Activated naive CD8-positive, alpha-beta T cell (primary cell): ENCODE data around the gene IFNA6.

ENCODE experiments used
- H3K27ac Mint-ChIP-seq: one replicate; pipeline ENCODE4 v1.8.0; 2021; ENCODE audit warnings: mixed read lengths
- H3K27me3 Mint-ChIP-seq: one replicate; pipeline ENCODE4 v1.8.0; 2021; ENCODE audit warnings: mixed read lengths
- H3K36me3 Mint-ChIP-seq: one replicate; pipeline ENCODE4 v1.8.0; 2021; ENCODE audit warnings: mixed read lengths
- H3K4me1 Mint-ChIP-seq: one replicate; pipeline ENCODE4 v1.8.0; 2021; ENCODE audit warnings: low read depth, mixed read lengths
- H3K4me3 Mint-ChIP-seq: one replicate; pipeline ENCODE4 v1.8.0; 2021; ENCODE audit warnings: mild to moderate bottlenecking, mixed read lengths
- H3K9me3 Mint-ChIP-seq: one replicate; pipeline ENCODE4 v1.8.0; 2021; ENCODE audit warnings: low read depth, mixed read lengths

IFNA6 gene

GRCh38 chr9:21314152-21314551 is 36.5 kb downstream of the IFNA6 start:
- peaks cover 2% of the 10 kb centered on the region for H3K36me3 Mint-ChIP-seq
- no peak overlapping the region for H3K27ac Mint-ChIP-seq
- peaks cover 3% of the 10 kb centered on the region for H3K27me3 Mint-ChIP-seq
- H3K9me3 Mint-ChIP-seq, result no peaks in the 10 kb centered on the region
- H3K4me1 Mint-ChIP-seq, result no peaks in the 10 kb centered on the region
- no peak overlapping the region for H3K4me3 Mint-ChIP-seq

- Mint-ChIP-seq H3K4me3 (no peak overlapping the region), H3K9me3 (no peaks in the 10 kb centered on the region), H3K27me3 (peaks cover 4% of the 10 kb centered on the region), H3K27ac (no peak overlapping the region), H3K4me1 (no peaks in the 10 kb centered on the region), H3K36me3 (peaks cover 2% of the 10 kb centered on the region)
Observed at GRCh38 chr9:21311889-21312288, 38.8 kb downstream of the IFNA6 start.

DNA sequence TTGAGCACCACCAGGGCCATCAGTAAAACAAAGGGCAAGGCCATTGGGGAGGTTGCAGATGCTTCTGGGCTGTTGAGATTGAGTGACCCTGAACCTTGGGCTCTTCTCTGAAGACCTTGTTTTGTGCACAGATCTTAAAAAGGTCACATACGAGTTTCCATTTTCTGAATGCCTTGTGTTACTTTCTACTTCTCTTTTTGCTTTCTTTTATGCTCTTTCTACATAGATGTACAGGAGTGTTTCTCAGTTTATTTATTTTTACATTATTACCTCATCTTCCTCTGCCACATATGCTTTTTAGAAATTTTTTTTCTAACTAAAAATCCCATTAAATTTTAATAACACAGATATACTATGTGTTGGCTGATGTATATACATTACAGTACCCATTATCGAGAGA is 45.5 kb downstream of the IFNA6 start, which contains the start of gene IFNA5:
IFNA5 (minus strand) TSS at position 101 of the 400 bp plus-strand sequence; CDS start at position 44, 57 bp downstream.
- Mint-ChIP-seq H3K4me1 (no peaks in the 10 kb centered on the region), H3K9me3 (no peaks in the 10 kb centered on the region), H3K36me3 (peaks cover 2% of the 10 kb centered on the region), H3K27ac (no peak within 1 kb of the TSS), H3K4me3 (no peak within 1 kb of the TSS), H3K27me3 (peaks cover 36% of the 10 kb centered on the region)
